Activated CD4-positive, alpha-beta T cell treated with anti-CD3 and anti-CD28 coated beads for 36 hours (primary cell): ENCODE results near the gene C8G. TPM values are rescaled to one million over a fixed set of nuclear protein-coding genes. Genes with fewer than 3 reads are reported as not detected.

Source experiments
- ATAC-seq: fragments of 200-7000 bp; cut with Tn5 transposase; one replicate; pipeline ENCODE4 v1.10.0; 2021; ENCODE audit warnings: mild to moderate bottlenecking, moderate library complexity
- CTCF ChIA-PET: fragments of 350-600 bp; sonication (Branson Sonifier 250); formaldehyde crosslinking; loops from one replicate; lab custom pipeline; 2021; ENCODE audit warnings: antibody characterized with exemption; lab: Charles Lee
- POLR2A ChIA-PET: fragments of 350-600 bp; sonication (Branson Sonifier 250); formaldehyde crosslinking; loops from one replicate; lab custom pipeline; 2021; ENCODE audit warnings: antibody characterized with exemption, inconsistent platforms; lab: Charles Lee
- DNase-seq: peaks from one replicate; pipeline ENCODE4 v3.0.0-alpha.2; 2020
- H3K27ac Mint-ChIP-seq: one replicate; pipeline ENCODE4 v1.8.0; 2021; ENCODE audit warnings: mixed read lengths
- H3K27me3 Mint-ChIP-seq: one replicate; pipeline ENCODE4 v1.8.0; 2021; ENCODE audit warnings: mixed read lengths
- H3K36me3 Mint-ChIP-seq: one replicate; pipeline ENCODE4 v1.8.0; 2021; ENCODE audit warnings: low read depth, mixed read lengths
- H3K4me1 Mint-ChIP-seq: one replicate; pipeline ENCODE4 v1.8.0; 2021; ENCODE audit warnings: mixed read lengths
- H3K4me3 Mint-ChIP-seq: one replicate; pipeline ENCODE4 v1.8.0; 2021; ENCODE audit warnings: mild to moderate bottlenecking, moderate library complexity, mixed read lengths
- H3K9me3 Mint-ChIP-seq: one replicate; pipeline ENCODE4 v1.8.0; 2021; ENCODE audit warnings: low read depth, mixed read lengths
- intact Hi-C, 2 experiments: fragments of 100-400 bp; cut with DNase I in 1 of 2; cut with micrococcal nuclease in 1 of 2; formaldehyde crosslinking; loops; one replicate each; pipeline versions ENCODE4 v1.14.2 to v1.15.1; 2022 to 2024; cut with DNase I, micrococcal nuclease
- total RNA-seq, 2 experiments: library from RNA; stranded (reverse); gene quantifications; one replicate each; pipeline ENCODE4 v1.2.3, GENCODE V29; 2021

Gene C8G
- total RNA-seq, 2 experiments from 2014 or later = 0.77 TPM; not detected in 1

DNA sequence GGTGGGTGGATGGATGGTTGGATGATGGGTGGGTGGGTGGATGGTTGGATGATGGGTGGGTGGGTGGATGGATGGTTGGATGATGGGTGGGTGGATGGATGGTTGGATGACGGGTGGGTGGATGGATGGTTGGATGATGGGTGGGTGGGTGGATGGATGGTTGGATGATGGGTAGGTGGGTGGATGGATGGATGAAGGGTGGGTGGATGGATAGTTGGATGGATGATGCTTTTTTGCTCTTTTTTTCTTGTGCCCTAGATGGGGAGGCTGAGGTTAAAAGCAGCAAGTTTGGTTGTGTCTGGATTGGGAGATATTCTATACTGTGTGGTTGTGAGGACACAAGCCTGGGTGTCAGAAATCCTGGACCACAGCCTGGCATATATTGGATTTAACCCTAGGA, 12.4 kb downstream of the C8G start:
- H3K4me1 Mint-ChIP-seq = peaks cover 5% of the 10 kb centered on the region
- intact Hi-C loops = no loop called here
- ATAC-seq = no peak
- H3K4me3 Mint-ChIP-seq = no peak overlapping the region
- H3K27me3 Mint-ChIP-seq = no peaks in the 10 kb centered on the region
- DNase-seq = no peak
- H3K36me3 Mint-ChIP-seq = no peaks in the 10 kb centered on the region
- CTCF ChIA-PET = no interaction called here
- H3K9me3 Mint-ChIP-seq = peaks cover 3% of the 10 kb centered on the region
- H3K27ac Mint-ChIP-seq = no peak overlapping the region
- POLR2A ChIA-PET = no interaction called here

DNA sequence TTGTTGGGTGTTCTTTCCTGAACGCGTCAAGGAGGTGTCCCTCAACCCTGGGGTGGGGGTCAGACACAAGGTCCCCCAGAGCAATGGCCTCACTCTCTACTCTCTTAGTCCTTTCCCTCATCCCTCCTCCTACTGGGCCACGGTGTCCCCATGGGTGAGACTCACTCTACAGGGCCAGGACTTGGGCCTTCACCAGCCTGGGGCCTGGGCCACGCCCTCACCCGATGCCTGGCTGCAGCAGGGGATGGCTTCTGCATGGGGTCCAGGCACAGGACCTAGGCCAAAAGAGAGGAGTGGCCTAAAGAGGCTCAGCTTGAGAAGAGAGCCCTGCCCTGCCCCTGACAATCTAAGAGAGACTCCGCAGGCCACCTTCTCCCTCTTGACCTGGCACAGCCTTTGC, 12.9 kb downstream of the C8G start:
- DNase-seq = no peak

GRCh38 chr9:136958473-136958872, 13.4 kb downstream of the C8G start:
- ATAC-seq (no peak), DNase-seq (no peak)
- Mint-ChIP-seq H3K36me3 (no peaks in the 10 kb centered on the region), H3K4me1 (peaks cover 9% of the 10 kb centered on the region), H3K27ac (no peak overlapping the region), H3K9me3 (peaks cover 3% of the 10 kb centered on the region), H3K27me3 (no peaks in the 10 kb centered on the region), H3K4me3 (no peak overlapping the region)
- intact Hi-C loops = no loop called here
- POLR2A ChIA-PET = no interaction called here
- CTCF ChIA-PET = interaction anchor here (0.6 kb wide), 1 partner anchor 146 kb away, joined by 3 read pairs; no protein-coding TSS in a partner anchor

More for the DNA sequence above, 12.9 kb downstream of the C8G start:
- ChIA-PET CTCF (no interaction called here), POLR2A (no interaction called here)
- no peak overlapping the region for H3K4me3 Mint-ChIP-seq
- peaks cover 3% of the 10 kb centered on the region for H3K9me3 Mint-ChIP-seq
- ATAC-seq = no peak
- H3K27ac Mint-ChIP-seq = no peak overlapping the region
- peaks cover 7% of the 10 kb centered on the region for H3K4me1 Mint-ChIP-seq
- intact Hi-C loops = no loop called here
- H3K27me3 Mint-ChIP-seq = no peaks in the 10 kb centered on the region
- no peaks in the 10 kb centered on the region for H3K36me3 Mint-ChIP-seq

DNA sequence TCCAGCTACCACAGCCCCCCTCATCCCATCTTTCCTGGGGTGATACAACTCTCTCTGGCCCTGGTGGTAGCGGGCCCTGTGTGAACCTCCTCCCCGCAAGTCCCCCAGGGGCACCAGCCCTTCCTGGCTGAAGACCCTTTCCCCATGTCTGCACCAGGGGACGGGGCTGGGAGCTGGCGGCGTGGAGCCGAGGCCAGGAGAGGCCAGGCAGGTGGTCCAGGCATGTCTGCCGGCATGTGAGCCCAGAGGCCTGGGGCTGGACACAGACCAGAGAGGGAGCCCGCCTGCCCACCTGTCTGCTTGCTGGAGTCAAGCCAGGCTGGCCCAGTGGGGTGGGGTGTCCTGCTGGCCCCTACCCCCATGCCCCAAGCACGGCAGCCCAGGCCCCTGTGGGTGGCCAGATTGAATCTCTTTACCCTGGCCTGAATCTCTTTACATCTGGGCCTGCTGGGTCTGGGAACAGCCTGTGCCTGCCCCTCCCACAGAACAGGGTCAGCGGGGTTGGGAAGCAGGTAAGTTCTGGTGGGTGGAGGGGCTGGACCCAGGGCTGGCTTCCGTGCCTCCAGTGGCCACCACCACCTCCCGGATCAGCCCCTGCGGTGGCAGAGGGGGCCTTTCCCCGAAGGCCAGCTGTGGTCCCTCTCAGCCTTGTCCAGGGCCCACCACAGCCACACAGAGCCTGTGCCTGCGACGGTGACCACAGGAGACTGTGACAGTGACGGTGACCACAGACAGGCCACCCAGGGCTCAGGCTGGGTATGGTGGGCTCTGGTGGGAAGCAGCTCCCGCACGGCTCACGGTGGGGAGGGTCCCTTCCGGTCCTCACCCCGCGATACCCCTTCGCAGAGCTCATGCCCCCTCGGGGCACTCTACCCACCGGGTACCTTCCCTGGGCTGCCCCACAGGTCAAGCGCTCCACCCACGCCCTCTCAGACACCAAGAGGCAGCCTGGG, 14.1 kb downstream of the C8G start:
- ATAC-seq (no peak), DNase-seq (no peak)
- H3K27me3 Mint-ChIP-seq = no peaks in the 10 kb centered on the region
- H3K4me1 Mint-ChIP-seq = peaks cover 9% of the 10 kb centered on the region
- no peaks in the 10 kb centered on the region for H3K36me3 Mint-ChIP-seq
- ChIA-PET CTCF (interaction anchor here (0.6 to 0.8 kb wide), 2 partner anchors 76 to 146 kb away, joined by 3 to 4 read pairs; no protein-coding TSS in a partner anchor), POLR2A (no interaction called here)
- H3K9me3 Mint-ChIP-seq = peaks cover 3% of the 10 kb centered on the region
- no peak overlapping the region for H3K4me3 Mint-ChIP-seq
- no peak overlapping the region for H3K27ac Mint-ChIP-seq
- intact Hi-C loops = no loop called here

DNA sequence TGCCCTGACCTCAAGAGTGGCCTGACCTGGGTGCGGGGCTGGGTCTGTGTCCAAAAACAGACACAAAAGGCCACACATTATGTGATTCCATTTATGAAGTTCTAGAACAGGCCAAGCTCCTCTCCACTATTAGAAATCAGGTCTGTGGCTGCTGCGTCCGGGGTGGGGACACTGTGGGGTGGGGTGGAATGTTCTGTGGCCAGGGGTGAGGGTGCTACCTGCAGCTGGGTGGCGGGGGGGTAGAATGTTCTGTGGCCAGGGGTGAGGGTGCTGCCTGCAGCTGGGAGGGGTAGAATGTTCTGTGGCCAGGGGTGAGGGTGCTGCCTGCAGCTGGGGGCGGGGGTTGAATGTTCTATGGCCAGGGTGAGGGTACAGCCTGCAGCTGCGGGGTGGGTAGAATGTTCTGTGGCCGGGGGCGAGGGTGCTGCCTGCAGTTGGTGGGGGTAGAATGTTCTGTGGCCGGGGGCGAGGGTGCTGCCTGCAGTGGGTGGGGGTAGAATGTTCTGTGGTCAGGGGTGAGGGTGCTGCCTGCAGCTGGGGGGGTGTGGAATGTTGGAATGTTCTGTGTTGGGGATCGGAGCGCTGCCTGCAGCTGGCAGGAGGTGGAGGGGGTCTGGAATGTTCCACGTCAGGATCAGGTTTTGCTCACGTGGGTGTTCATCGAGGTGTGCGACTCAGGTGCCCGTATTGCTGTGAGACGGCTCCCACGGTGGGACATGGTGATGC, 15.3 kb downstream of the C8G start:
- Mint-ChIP-seq H3K4me1 (peaks cover 14% of the 10 kb centered on the region), H3K27me3 (no peaks in the 10 kb centered on the region), H3K27ac (no peak overlapping the region), H3K36me3 (no peaks in the 10 kb centered on the region), H3K9me3 (peaks cover 3% of the 10 kb centered on the region), H3K4me3 (no peak overlapping the region)
- DNase-seq (no peak), ATAC-seq (no peak)
- POLR2A ChIA-PET = interaction anchor here (0.6 to 0.7 kb wide), 3 partner anchors 64 to 574 kb away, joined by 4 to 7 read pairs (median 5); no protein-coding TSS in a partner anchor
- CTCF ChIA-PET = interaction anchor here (0.6 to 0.8 kb wide), 2 partner anchors 15 to 74 kb away, joined by 3 to 4 read pairs; no protein-coding TSS in a partner anchor
- intact Hi-C loops = no loop called here

DNA sequence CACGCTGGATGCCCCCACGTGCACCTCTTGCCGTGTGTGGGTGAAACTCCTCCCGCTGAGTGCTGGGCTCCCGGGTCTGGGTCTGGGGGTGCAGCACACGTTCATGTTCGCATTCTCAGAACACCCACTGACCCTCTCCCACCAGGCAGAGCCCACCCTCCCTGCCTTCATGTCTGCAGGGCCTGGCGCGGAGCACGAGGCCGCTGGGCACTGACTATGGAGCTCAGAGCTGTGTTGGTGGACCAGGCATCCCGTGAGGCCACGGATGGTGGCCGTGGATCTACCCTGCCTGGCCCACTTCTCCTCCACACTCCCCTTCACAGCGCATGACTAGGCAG, 15.9 kb downstream of the C8G start:
- Mint-ChIP-seq H3K36me3 (no peaks in the 10 kb centered on the region), H3K27ac (no peak overlapping the region), H3K9me3 (peaks cover 3% of the 10 kb centered on the region), H3K4me3 (no peak overlapping the region), H3K27me3 (no peaks in the 10 kb centered on the region), H3K4me1 (peaks cover 19% of the 10 kb centered on the region)
- POLR2A ChIA-PET = no interaction called here
- CTCF ChIA-PET = interaction anchor here (0.6 kb wide), 1 partner anchor 15 kb away, joined by 3 read pairs; no protein-coding TSS in a partner anchor
- ATAC-seq = no peak
- DNase-seq = no peak
- intact Hi-C loops = no loop called here

GRCh38 chr9:136961279-136962065, 16.4 kb downstream of the C8G start:
- no peak overlapping the region for H3K27ac Mint-ChIP-seq

GRCh38 chr9:136962163-136962562, 17.1 kb downstream of the C8G start:
- POLR2A ChIA-PET = no interaction called here
- intact Hi-C loops = no loop called here
- H3K36me3 Mint-ChIP-seq = no peaks in the 10 kb centered on the region
- no peak for ATAC-seq
- no peak overlapping the region for H3K27ac Mint-ChIP-seq
- H3K9me3 Mint-ChIP-seq = no peaks in the 10 kb centered on the region
- H3K4me3 Mint-ChIP-seq = no peak overlapping the region
- H3K4me1 Mint-ChIP-seq = peaks cover 24% of the 10 kb centered on the region
- DNase-seq = no peak
- no peaks in the 10 kb centered on the region for H3K27me3 Mint-ChIP-seq
- CTCF ChIA-PET = interaction anchor here (1.0 to 1.7 kb wide), 2 partner anchors 67 to 73 kb away, joined by 5 read pairs; no protein-coding TSS in a partner anchor

More at GRCh38 chr9:136961279-136962065, 16.4 kb downstream of the C8G start:
- no peak for DNase-seq
- intact Hi-C loops = no loop called here
- CTCF ChIA-PET = interaction anchor here (1.0 to 1.7 kb wide), 2 partner anchors 67 to 74 kb away, joined by 5 read pairs; no protein-coding TSS in a partner anchor
- POLR2A ChIA-PET = no interaction called here
- H3K4me3 Mint-ChIP-seq = no peak overlapping the region
- peaks cover 24% of the 10 kb centered on the region for H3K4me1 Mint-ChIP-seq
- no peaks in the 10 kb centered on the region for H3K27me3 Mint-ChIP-seq
- no peak for ATAC-seq
- peaks cover 3% of the 10 kb centered on the region for H3K9me3 Mint-ChIP-seq
- no peaks in the 10 kb centered on the region for H3K36me3 Mint-ChIP-seq

GRCh38 chr9:136962701-136963248, 17.7 kb downstream of the C8G start:
- intact Hi-C loops = no loop called here
- POLR2A ChIA-PET = no interaction called here
- ATAC-seq (no peak), DNase-seq (no peak)
- CTCF ChIA-PET = interaction anchor here (1.0 to 1.7 kb wide), 2 partner anchors 66 to 73 kb away, joined by 5 read pairs; no protein-coding TSS in a partner anchor
- Mint-ChIP-seq H3K9me3 (no peaks in the 10 kb centered on the region), H3K4me3 (no peak overlapping the region), H3K27me3 (no peaks in the 10 kb centered on the region), H3K36me3 (no peaks in the 10 kb centered on the region), H3K27ac (no peak overlapping the region), H3K4me1 (peaks cover 24% of the 10 kb centered on the region)

DNA sequence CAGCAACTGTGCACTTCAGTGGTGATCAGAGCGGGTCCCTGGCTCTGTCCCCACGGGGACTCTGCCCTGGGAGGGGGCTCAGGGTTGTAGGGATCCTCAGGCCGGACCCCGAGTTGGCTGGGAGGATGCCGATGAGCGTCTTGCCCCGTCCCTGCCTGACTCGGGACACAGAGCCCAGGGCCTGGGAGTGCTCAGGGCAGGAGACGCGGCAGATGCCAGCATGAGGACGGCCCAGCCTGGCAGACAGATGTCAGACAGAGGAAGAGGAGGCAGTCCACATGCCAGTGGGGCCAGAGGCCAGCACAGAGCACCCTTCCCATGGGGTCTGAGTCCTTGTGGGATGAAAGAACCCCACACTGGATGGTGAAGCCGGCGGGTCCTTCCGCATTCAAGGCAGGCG, 18.3 kb downstream of the C8G start:
- ChIA-PET CTCF (interaction anchor here (0.5 kb wide), 1 partner anchor 125 kb away, joined by 3 read pairs; no protein-coding TSS in a partner anchor), POLR2A (no interaction called here)
- Mint-ChIP-seq H3K4me3 (no peak overlapping the region), H3K27ac (no peak overlapping the region), H3K27me3 (no peaks in the 10 kb centered on the region), H3K36me3 (no peaks in the 10 kb centered on the region), H3K4me1 (peaks cover 24% of the 10 kb centered on the region), H3K9me3 (no peaks in the 10 kb centered on the region)
- ATAC-seq = no peak
- no peak for DNase-seq
- intact Hi-C loops = no loop called here
